DMS153 treated with DMSO at 0.1 percent for 48 hours (cell line): Measurements from ENCODE around the gene NFYA.
A peak's percentile ranks its signal among the peaks of the same experiment; 100 is the strongest.

Source experiments
- DNase-seq: peaks from one replicate; lab custom pipeline; 2025; ENCODE audit not compliant: unreplicated experiment; lab: John Stamatoyannopoulos, UW

The NFYA gene

GRCh38 chr6:41072836-41073202 is at the start of gene NFYA:
Gene NFYA (plus strand): TSS chr6:41072974. CDS start chr6:41079090, 6,116 bp downstream.
- peak; percentile 100 for DNase-seq

GRCh38 chr6:41023114-41023513 is 49.7 kb upstream of the NFYA start:
- no peak for DNase-seq

- no peak for DNase-seq
Measured at GRCh38 chr6:41025966-41026530, 46.7 kb upstream of the NFYA start.

GRCh38 chr6:41027241-41027640 is 45.5 kb upstream of the NFYA start:
- peak; percentile 60 for DNase-seq

GRCh38 chr6:41027799-41028560 is 44.8 kb upstream of the NFYA start:
- peak; percentile 81 for DNase-seq

GRCh38 chr6:41028561-41029412 is 44.0 kb upstream of the NFYA start:
- DNase-seq, result no peak

GRCh38 chr6:41032830-41033229 is 39.9 kb upstream of the NFYA start:
- DNase-seq, result no peak

- DNase-seq, result no peak
Measured at GRCh38 chr6:41033776-41034175, 39.0 kb upstream of the NFYA start.

- no peak for DNase-seq
Measured at GRCh38 chr6:41036186-41036585, 36.6 kb upstream of the NFYA start.

- DNase-seq, result no peak
Measured at GRCh38 chr6:41036601-41037000, 36.2 kb upstream of the NFYA start.

- no peak for DNase-seq
Measured at GRCh38 chr6:41037107-41037900, 35.5 kb upstream of the NFYA start.

GRCh38 chr6:41038205-41038604 is 34.6 kb upstream of the NFYA start:
- DNase-seq, result no peak

GRCh38 chr6:41039060-41039998 is 33.4 kb upstream of the NFYA start, which contains the start of gene UNC5CL:
Gene UNC5CL (minus strand): TSS chr6:41039221. CDS start chr6:41035074, 4,147 bp downstream.
- DNase-seq, result peak; percentile 26

GRCh38 chr6:41040101-41040939 is 32.5 kb upstream of the NFYA start:
- no peak for DNase-seq

GRCh38 chr6:41040940-41041536 is 31.7 kb upstream of the NFYA start:
- DNase-seq, result no peak

GRCh38 chr6:41042226-41043055 is 30.3 kb upstream of the NFYA start, which contains the start of gene TSPO2:
Gene TSPO2 (plus strand): TSS chr6:41042467. CDS start chr6:41042986, 519 bp downstream.
- DNase-seq, result no peak

- DNase-seq, result no peak
Measured at GRCh38 chr6:41043151-41043550, 29.6 kb upstream of the NFYA start.

- DNase-seq, result no peak
Measured at GRCh38 chr6:41045664-41046063, 27.1 kb upstream of the NFYA start.
